ENCODE data around the gene MICU2. TPM values are rescaled to one million over a fixed set of nuclear protein-coding genes. Genes with fewer than 3 reads are reported as not detected.
"Not testable (repeated sequence)": the region's sequence is repeated elsewhere in the genome, so short reads cannot be mapped to it uniquely, and the experiment has no call there.

MICU2 gene
- total RNA-seq, 6 experiments from 2014 or later, result 31.3 to 37.1 (median 33.9) TPM

DNA sequence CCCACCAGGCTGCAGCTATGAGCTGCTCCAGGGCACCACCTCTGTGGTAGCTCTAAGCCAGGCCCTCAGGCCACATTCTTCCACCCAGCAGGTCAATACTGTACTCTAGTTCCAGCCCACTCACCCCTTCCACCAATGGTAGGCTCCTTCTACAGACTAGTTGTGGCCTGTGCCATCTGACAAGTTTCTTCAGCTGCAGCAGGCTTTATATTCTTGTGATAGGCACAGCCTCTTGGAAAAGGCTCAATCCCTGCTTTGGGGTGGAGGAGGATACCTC is 8.5 kb downstream of the MICU2 start:
- peaks cover 31% of the 10 kb centered on the region for H3K36me3 Mint-ChIP-seq (ENCODE audit: low read depth)
- peaks cover 2% of the 10 kb centered on the region; the same call in 1 of the 2 replicates for H3K27me3 Mint-ChIP-seq (ENCODE audit: insufficient read depth)
- H3K4me1 Mint-ChIP-seq (ENCODE audit: low read depth), result peaks cover 38% of the 10 kb centered on the region
- TF ChIP-seq, protein P1, sequence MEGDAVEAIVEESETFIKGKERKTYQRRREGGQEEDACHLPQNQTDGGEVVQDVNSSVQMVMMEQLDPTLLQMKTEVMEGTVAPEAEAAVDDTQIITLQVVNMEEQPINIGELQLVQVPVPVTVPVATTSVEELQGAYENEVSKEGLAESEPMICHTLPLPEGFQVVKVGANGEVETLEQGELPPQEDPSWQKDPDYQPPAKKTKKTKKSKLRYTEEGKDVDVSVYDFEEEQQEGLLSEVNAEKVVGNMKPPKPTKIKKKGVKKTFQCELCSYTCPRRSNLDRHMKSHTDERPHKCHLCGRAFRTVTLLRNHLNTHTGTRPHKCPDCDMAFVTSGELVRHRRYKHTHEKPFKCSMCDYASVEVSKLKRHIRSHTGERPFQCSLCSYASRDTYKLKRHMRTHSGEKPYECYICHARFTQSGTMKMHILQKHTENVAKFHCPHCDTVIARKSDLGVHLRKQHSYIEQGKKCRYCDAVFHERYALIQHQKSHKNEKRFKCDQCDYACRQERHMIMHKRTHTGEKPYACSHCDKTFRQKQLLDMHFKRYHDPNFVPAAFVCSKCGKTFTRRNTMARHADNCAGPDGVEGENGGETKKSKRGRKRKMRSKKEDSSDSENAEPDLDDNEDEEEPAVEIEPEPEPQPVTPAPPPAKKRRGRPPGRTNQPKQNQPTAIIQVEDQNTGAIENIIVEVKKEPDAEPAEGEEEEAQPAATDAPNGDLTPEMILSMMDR (IDR thresholded peaks at IDR 0.05), result no peak
- H3K27ac Mint-ChIP-seq, result no peak overlapping the region
- DNase-seq, result no peak
- no peak overlapping the region for H3K4me3 Mint-ChIP-seq
- H3K9me3 Mint-ChIP-seq, result peaks cover 17% of the 10 kb centered on the region

GRCh38 chr13:21594715-21595545 is 9.0 kb downstream of the MICU2 start:
- Mint-ChIP-seq H3K27ac (no peak overlapping the region), H3K27me3 (ENCODE audit: insufficient read depth) (peaks cover 2% of the 10 kb centered on the region; the same call in 1 of the 2 replicates), H3K36me3 (ENCODE audit: low read depth) (peaks cover 32% of the 10 kb centered on the region), H3K4me3 (no peak overlapping the region), H3K4me1 (ENCODE audit: low read depth) (peaks cover 38% of the 10 kb centered on the region), H3K9me3 (peaks cover 17% of the 10 kb centered on the region)
- no peak for DNase-seq
- TF ChIP-seq, protein P1 (IDR thresholded peaks at IDR 0.05), result no peak

DNA sequence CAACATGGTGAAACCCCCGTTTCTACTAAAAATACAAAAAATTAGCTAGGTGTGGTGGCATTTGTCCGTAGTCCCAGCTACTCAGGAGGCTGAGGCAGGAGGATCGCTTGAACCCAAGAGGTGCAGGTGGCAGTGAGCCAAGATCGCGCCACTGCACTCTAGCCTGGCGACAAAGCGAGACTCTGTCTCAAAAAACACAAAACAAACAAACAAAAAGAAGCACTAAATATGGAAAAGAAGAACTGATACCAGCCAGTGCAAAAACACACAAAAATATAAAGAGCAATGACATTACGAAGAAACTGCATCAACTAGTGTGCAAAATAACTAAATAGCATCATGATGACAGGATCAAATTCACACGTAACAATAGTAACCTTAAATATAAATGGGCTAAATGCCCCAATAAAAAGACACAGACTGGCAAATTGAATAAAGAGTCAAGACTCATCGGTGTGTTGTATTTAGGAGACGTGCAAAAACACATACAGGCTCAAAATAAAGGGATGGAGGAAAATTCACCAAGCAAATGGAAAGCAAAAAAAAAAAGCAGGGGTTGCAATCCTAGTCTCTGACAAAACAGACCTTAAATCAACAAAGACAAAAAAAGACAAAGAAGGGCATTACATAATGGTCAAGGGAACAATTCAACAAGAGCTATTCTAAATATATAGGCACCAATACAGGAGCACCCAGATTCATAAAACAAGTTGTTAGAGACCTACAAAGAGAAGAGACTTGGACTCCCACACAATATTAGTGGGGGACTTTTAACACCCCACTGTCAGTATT is 13.1 kb downstream of the MICU2 start:
- not testable (repeated sequence) for H3K4me3 Mint-ChIP-seq; H3K27ac Mint-ChIP-seq; DNase-seq; H3K27me3 Mint-ChIP-seq (ENCODE audit: insufficient read depth)
- Mint-ChIP-seq H3K36me3 (ENCODE audit: low read depth) (peaks cover 42% of the 10 kb centered on the region), H3K9me3 (peaks cover 17% of the 10 kb centered on the region), H3K4me1 (ENCODE audit: low read depth) (peaks cover 74% of the 10 kb centered on the region)

GRCh38 chr13:21590231-21590630 is 13.7 kb downstream of the MICU2 start:
- TF ChIP-seq, protein P1 (IDR thresholded peaks at IDR 0.05), result no peak

DNA sequence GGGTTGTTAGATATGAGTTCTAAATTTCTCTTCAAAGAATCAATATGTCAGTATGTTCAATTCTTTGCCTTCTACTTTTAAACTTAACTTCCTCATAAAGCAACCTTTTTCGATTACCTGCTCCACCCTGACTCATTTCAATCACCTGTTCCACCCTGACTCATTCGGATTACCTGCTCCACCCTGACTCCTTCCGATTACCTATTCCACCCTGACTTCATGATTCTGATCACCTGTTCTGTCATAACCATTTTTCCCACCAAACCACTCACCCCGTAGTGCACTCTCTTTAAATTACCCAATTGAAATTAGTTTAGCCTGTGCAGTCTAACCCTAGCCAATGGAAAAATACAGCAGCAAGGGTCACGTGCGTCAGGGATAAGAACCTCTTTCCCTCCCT is 14.5 kb downstream of the MICU2 start:
- peaks cover 17% of the 10 kb centered on the region for H3K9me3 Mint-ChIP-seq
- H3K4me3 Mint-ChIP-seq; DNase-seq; H3K27me3 Mint-ChIP-seq (ENCODE audit: insufficient read depth); H3K27ac Mint-ChIP-seq: not testable (repeated sequence)
- H3K4me1 Mint-ChIP-seq (ENCODE audit: low read depth), result peaks cover 78% of the 10 kb centered on the region
- peaks cover 42% of the 10 kb centered on the region for H3K36me3 Mint-ChIP-seq (ENCODE audit: low read depth)

More at GRCh38 chr13:21590231-21590630, 13.7 kb downstream of the MICU2 start:
- DNase-seq, result no peak
- Mint-ChIP-seq H3K4me3 (no peak overlapping the region), H3K36me3 (ENCODE audit: low read depth) (peaks cover 42% of the 10 kb centered on the region), H3K27ac (no peak overlapping the region), H3K4me1 (ENCODE audit: low read depth) (peaks cover 72% of the 10 kb centered on the region), H3K27me3 (ENCODE audit: insufficient read depth) (peaks cover 2% of the 10 kb centered on the region; the same call in 1 of the 2 replicates), H3K9me3 (peaks cover 17% of the 10 kb centered on the region)

- H3K4me1 Mint-ChIP-seq (ENCODE audit: low read depth), result peaks cover 77% of the 10 kb centered on the region
- peaks cover 32% of the 10 kb centered on the region for H3K36me3 Mint-ChIP-seq (ENCODE audit: low read depth)
- peaks cover 11% of the 10 kb centered on the region for H3K9me3 Mint-ChIP-seq
- H3K4me3 Mint-ChIP-seq, result peak overlapping the region; percentile 75
- not testable (repeated sequence) for H3K27me3 Mint-ChIP-seq (ENCODE audit: insufficient read depth)
- peak overlapping the region; percentile 86 for H3K27ac Mint-ChIP-seq
- peak; percentile 84 for DNase-seq
Measured at GRCh38 chr13:21588411-21588810, 15.6 kb downstream of the MICU2 start.

Data from HFFc6 (cell line).